Measurements from ENCODE around the gene YBX2.

- TF ChIP-seq CTCF (IDR thresholded peaks at IDR 0.05) (no peak), REST (IDR thresholded peaks at IDR 0.05; ENCODE audit: insufficient read depth in 1 of 2, low read depth in 2 of 2, low read length in 1 of 2) (no peak), POLR2AphosphoS5 (IDR thresholded peaks at IDR 0.05; ENCODE audit: low read depth, low read length) (no peak), SIN3A (IDR thresholded peaks at IDR 0.05; ENCODE audit: borderline replicate concordance, insufficient read depth, low read depth, low read length) (no peak)
Measured at GRCh38 chr17:7290166-7290565, 4.3 kb downstream of the YBX2 start.

Measured in Panc1 (cell line).